ENCODE data around the gene AP1G1.

Gene AP1G1

GRCh38 chr16:71721066-71721740 is 87.4 kb downstream of the AP1G1 start:
- H3K36me3 ChIP-seq (ENCODE audit: control insufficient read depth, insufficient read depth, low read length), result no peaks in the 10 kb centered on the region
- peaks cover 6% of the 10 kb centered on the region for H3K4me1 ChIP-seq (ENCODE audit: control insufficient read depth, insufficient read depth, low read length)
- H3K9ac ChIP-seq (ENCODE audit: low read depth, low read length), result no peak overlapping the region
- H3K27me3 ChIP-seq (ENCODE audit: control insufficient read depth, insufficient read depth, low read length), result peaks cover 15% of the 10 kb centered on the region
- no peaks in the 10 kb centered on the region for H3K9me3 ChIP-seq (ENCODE audit: control insufficient read depth, insufficient read depth, low read length)
- no peak overlapping the region for H3K4me3 ChIP-seq (ENCODE audit: low read depth, low read length)

GRCh38 chr16:71712501-71712900 is 96.1 kb downstream of the AP1G1 start:
- H3K4me1 ChIP-seq (ENCODE audit: control insufficient read depth, insufficient read depth, low read length), result peaks cover 33% of the 10 kb centered on the region
- no peaks in the 10 kb centered on the region for H3K27me3 ChIP-seq (ENCODE audit: control insufficient read depth, insufficient read depth, low read length)
- no peaks in the 10 kb centered on the region for H3K9me3 ChIP-seq (ENCODE audit: control insufficient read depth, insufficient read depth, low read length)
- no peak overlapping the region for H3K9ac ChIP-seq (ENCODE audit: low read depth, low read length)
- H3K4me3 ChIP-seq (ENCODE audit: low read depth, low read length), result no peak overlapping the region
- no peaks in the 10 kb centered on the region for H3K36me3 ChIP-seq (ENCODE audit: control insufficient read depth, insufficient read depth, low read length)

GRCh38 chr16:71711789-71712188 is 96.8 kb downstream of the AP1G1 start:
- no peaks in the 10 kb centered on the region for H3K36me3 ChIP-seq (ENCODE audit: control insufficient read depth, insufficient read depth, low read length)
- H3K9me3 ChIP-seq (ENCODE audit: control insufficient read depth, insufficient read depth, low read length), result no peaks in the 10 kb centered on the region
- no peaks in the 10 kb centered on the region for H3K27me3 ChIP-seq (ENCODE audit: control insufficient read depth, insufficient read depth, low read length)
- H3K9ac ChIP-seq (ENCODE audit: low read depth, low read length), result no peak overlapping the region
- H3K4me3 ChIP-seq (ENCODE audit: low read depth, low read length), result no peak overlapping the region
- H3K4me1 ChIP-seq (ENCODE audit: control insufficient read depth, insufficient read depth, low read length), result peaks cover 36% of the 10 kb centered on the region

- Histone ChIP-seq H3K36me3 (ENCODE audit: control insufficient read depth, insufficient read depth, low read length) (no peaks in the 10 kb centered on the region), H3K27me3 (ENCODE audit: control insufficient read depth, insufficient read depth, low read length) (no peaks in the 10 kb centered on the region), H3K9me3 (ENCODE audit: control insufficient read depth, insufficient read depth, low read length) (no peaks in the 10 kb centered on the region), H3K4me1 (ENCODE audit: control insufficient read depth, insufficient read depth, low read length) (peaks cover 50% of the 10 kb centered on the region), H3K4me3 (ENCODE audit: low read depth, low read length) (no peak overlapping the region), H3K9ac (ENCODE audit: low read depth, low read length) (no peak overlapping the region)
These were observed 99.3 kb downstream of the AP1G1 start for GRCh38 chr16:71709229-71709781.

- H3K4me3 ChIP-seq (ENCODE audit: low read depth, low read length), result no peak overlapping the region
- no peak overlapping the region for H3K9ac ChIP-seq (ENCODE audit: low read depth, low read length)
- no peaks in the 10 kb centered on the region for H3K27me3 ChIP-seq (ENCODE audit: control insufficient read depth, insufficient read depth, low read length)
- H3K4me1 ChIP-seq (ENCODE audit: control insufficient read depth, insufficient read depth, low read length), result peaks cover 50% of the 10 kb centered on the region
- no peaks in the 10 kb centered on the region for H3K9me3 ChIP-seq (ENCODE audit: control insufficient read depth, insufficient read depth, low read length)
- no peaks in the 10 kb centered on the region for H3K36me3 ChIP-seq (ENCODE audit: control insufficient read depth, insufficient read depth, low read length)
These were observed 99.9 kb downstream of the AP1G1 start for GRCh38 chr16:71708696-71709095.

- H3K9ac ChIP-seq (ENCODE audit: low read depth, low read length), result no peak overlapping the region
- H3K9me3 ChIP-seq (ENCODE audit: control insufficient read depth, insufficient read depth, low read length), result no peaks in the 10 kb centered on the region
- no peaks in the 10 kb centered on the region for H3K36me3 ChIP-seq (ENCODE audit: control insufficient read depth, insufficient read depth, low read length)
- peaks cover 40% of the 10 kb centered on the region for H3K4me1 ChIP-seq (ENCODE audit: control insufficient read depth, insufficient read depth, low read length)
- H3K27me3 ChIP-seq (ENCODE audit: control insufficient read depth, insufficient read depth, low read length), result no peaks in the 10 kb centered on the region
- H3K4me3 ChIP-seq (ENCODE audit: low read depth, low read length), result no peak overlapping the region
These were observed 101.4 kb downstream of the AP1G1 start for GRCh38 chr16:71707199-71707598.

GRCh38 chr16:71706046-71706445 is 102.6 kb downstream of the AP1G1 start:
- Histone ChIP-seq H3K27me3 (ENCODE audit: control insufficient read depth, insufficient read depth, low read length) (no peaks in the 10 kb centered on the region), H3K9me3 (ENCODE audit: control insufficient read depth, insufficient read depth, low read length) (no peaks in the 10 kb centered on the region)

GRCh38 chr16:71703333-71703732 is 105.3 kb downstream of the AP1G1 start:
- Histone ChIP-seq H3K4me1 (ENCODE audit: control insufficient read depth, insufficient read depth, low read length) (peaks cover 24% of the 10 kb centered on the region), H3K4me3 (ENCODE audit: low read depth, low read length) (no peak overlapping the region), H3K9me3 (ENCODE audit: control insufficient read depth, insufficient read depth, low read length) (no peaks in the 10 kb centered on the region), H3K36me3 (ENCODE audit: control insufficient read depth, insufficient read depth, low read length) (peaks cover 3% of the 10 kb centered on the region), H3K9ac (ENCODE audit: low read depth, low read length) (no peak overlapping the region), H3K27me3 (ENCODE audit: control insufficient read depth, insufficient read depth, low read length) (no peaks in the 10 kb centered on the region)

More at GRCh38 chr16:71706046-71706445, 102.6 kb downstream of the AP1G1 start:
- H3K4me1 ChIP-seq (ENCODE audit: control insufficient read depth, insufficient read depth, low read length), result peaks cover 34% of the 10 kb centered on the region
- no peaks in the 10 kb centered on the region for H3K36me3 ChIP-seq (ENCODE audit: control insufficient read depth, insufficient read depth, low read length)
- H3K9ac ChIP-seq (ENCODE audit: low read depth, low read length), result no peak overlapping the region
- no peak overlapping the region for H3K4me3 ChIP-seq (ENCODE audit: low read depth, low read length)

GRCh38 chr16:71700831-71701230 is 107.8 kb downstream of the AP1G1 start:
- Histone ChIP-seq H3K4me1 (ENCODE audit: control insufficient read depth, insufficient read depth, low read length) (peaks cover 7% of the 10 kb centered on the region), H3K9ac (ENCODE audit: low read depth, low read length) (no peak overlapping the region), H3K36me3 (ENCODE audit: control insufficient read depth, insufficient read depth, low read length) (peaks cover 3% of the 10 kb centered on the region), H3K9me3 (ENCODE audit: control insufficient read depth, insufficient read depth, low read length) (no peaks in the 10 kb centered on the region), H3K4me3 (ENCODE audit: low read depth, low read length) (no peak overlapping the region), H3K27me3 (ENCODE audit: control insufficient read depth, insufficient read depth, low read length) (no peaks in the 10 kb centered on the region)

GRCh38 chr16:71698491-71698890 is 110.1 kb downstream of the AP1G1 start:
- Histone ChIP-seq H3K36me3 (ENCODE audit: control insufficient read depth, insufficient read depth, low read length) (peaks cover 3% of the 10 kb centered on the region), H3K9me3 (ENCODE audit: control insufficient read depth, insufficient read depth, low read length) (no peaks in the 10 kb centered on the region), H3K9ac (ENCODE audit: low read depth, low read length) (no peak overlapping the region), H3K4me3 (ENCODE audit: low read depth, low read length) (no peak overlapping the region), H3K27me3 (ENCODE audit: control insufficient read depth, insufficient read depth, low read length) (no peaks in the 10 kb centered on the region), H3K4me1 (ENCODE audit: control insufficient read depth, insufficient read depth, low read length) (no peaks in the 10 kb centered on the region)

- H3K9ac ChIP-seq (ENCODE audit: low read depth, low read length), result no peak overlapping the region
- H3K27me3 ChIP-seq (ENCODE audit: control insufficient read depth, insufficient read depth, low read length), result no peaks in the 10 kb centered on the region
- H3K9me3 ChIP-seq (ENCODE audit: control insufficient read depth, insufficient read depth, low read length), result no peaks in the 10 kb centered on the region
- H3K4me1 ChIP-seq (ENCODE audit: control insufficient read depth, insufficient read depth, low read length), result no peaks in the 10 kb centered on the region
- H3K36me3 ChIP-seq (ENCODE audit: control insufficient read depth, insufficient read depth, low read length), result no peaks in the 10 kb centered on the region
- H3K4me3 ChIP-seq (ENCODE audit: low read depth, low read length), result no peak overlapping the region
These were observed 115.5 kb downstream of the AP1G1 start for GRCh38 chr16:71693164-71693563.

GRCh38 chr16:71689901-71690300 is 118.7 kb downstream of the AP1G1 start:
- H3K36me3 ChIP-seq (ENCODE audit: control insufficient read depth, insufficient read depth, low read length), result no peaks in the 10 kb centered on the region
- H3K9ac ChIP-seq (ENCODE audit: low read depth, low read length), result no peak overlapping the region
- no peaks in the 10 kb centered on the region for H3K9me3 ChIP-seq (ENCODE audit: control insufficient read depth, insufficient read depth, low read length)
- no peaks in the 10 kb centered on the region for H3K27me3 ChIP-seq (ENCODE audit: control insufficient read depth, insufficient read depth, low read length)
- no peak overlapping the region for H3K4me3 ChIP-seq (ENCODE audit: low read depth, low read length)
- no peaks in the 10 kb centered on the region for H3K4me1 ChIP-seq (ENCODE audit: control insufficient read depth, insufficient read depth, low read length)

All from iPS-15b (cell line).